ENCODE data around the gene SHC1.

Gene SHC1

DNA sequence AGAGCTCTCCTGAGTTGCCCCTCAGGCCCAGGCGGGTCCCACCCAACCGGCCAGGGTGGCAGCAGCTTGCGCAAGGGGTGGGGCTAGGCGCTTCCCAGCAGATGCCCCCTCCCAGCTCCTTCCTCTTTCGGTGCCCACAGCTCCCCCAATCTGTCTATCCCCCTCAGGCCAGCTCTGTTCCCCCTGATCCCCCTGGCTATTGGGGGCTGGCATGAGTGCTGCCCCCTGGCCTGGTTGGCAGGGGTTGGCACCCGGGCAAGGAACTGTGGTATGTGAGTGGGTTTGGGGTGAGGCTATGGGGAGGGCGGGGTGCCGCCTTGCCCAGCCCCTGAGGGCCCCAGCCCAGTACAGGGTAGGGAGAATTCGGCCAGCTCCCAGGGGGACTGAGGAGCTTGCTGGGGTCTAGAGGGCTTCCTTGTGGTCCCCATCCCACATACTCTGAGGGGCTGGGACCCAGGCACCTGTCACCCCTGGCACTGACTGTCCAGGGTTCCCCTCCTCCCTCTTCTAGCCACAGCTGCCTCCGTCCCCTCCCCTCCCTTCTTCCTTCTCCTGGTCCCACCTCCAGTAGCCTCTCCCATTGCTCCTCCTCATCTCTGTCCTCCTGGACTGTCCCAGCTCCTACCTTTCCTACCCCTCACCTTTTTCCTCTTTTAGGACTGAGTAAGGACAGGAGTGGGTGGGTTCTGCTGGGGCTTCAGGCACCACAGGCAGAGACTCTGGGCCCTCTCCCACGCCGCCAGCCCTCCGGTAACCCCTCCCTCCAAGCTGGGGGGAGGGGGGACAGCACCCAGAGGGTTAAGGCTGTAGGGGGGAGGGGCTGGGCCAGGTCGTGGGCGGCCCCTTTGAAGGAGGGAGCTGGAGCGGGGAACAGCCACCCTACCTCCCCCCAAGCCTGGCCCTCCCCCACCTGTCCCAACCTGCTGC lies 37.7 kb upstream of the SHC1 start:
- DNase-seq, result no peak

- no peak for DNase-seq
Measured at GRCh38 chr1:155007251-155007828, 36.8 kb upstream of the SHC1 start.

- DNase-seq, result no peak
Measured at GRCh38 chr1:155006601-155007101, 36.1 kb upstream of the SHC1 start.

GRCh38 chr1:155005076-155006011 lies 34.8 kb upstream of the SHC1 start:
- no peak for DNase-seq

DNA sequence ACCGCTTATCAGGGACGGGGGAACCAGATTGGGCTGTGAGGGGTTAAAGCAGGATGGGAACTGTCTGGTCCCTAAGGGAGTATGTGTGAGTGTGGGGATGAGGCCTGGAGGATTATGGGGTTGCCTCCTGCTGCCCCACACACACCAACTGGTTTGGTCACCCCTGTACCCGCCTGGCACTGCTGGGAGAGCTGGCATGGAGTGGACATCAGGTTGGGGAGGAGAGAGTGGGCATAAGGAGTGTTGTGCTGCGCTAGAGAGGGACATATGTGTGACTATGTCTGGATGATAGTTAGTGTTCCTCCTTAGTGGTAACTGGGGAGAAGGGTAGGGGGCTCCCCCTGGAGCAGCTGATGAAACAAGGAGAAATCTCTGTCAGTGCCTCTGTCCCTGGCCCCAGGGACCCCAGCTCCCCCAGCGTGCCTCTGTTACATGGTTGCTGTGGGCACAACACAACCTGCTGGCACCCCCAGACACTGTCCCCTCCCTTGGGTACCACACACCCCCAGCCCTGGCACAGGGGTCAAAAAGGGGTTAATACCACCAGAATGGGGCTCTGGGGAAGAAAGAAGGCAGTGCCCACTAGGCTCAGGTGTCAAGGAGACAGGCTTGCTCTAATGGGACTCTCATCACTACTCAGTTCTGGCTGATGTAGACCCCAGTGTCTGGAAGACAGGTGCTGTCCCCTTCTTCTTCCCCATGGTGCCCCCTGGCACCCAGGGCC lies 34.0 kb upstream of the SHC1 start:
- no peak for DNase-seq

- DNase-seq, result peak; percentile 40
Measured at GRCh38 chr1:155003766-155004351, 33.3 kb upstream of the SHC1 start.

GRCh38 chr1:155003227-155003765 lies 32.7 kb upstream of the SHC1 start:
- no peak for DNase-seq

- DNase-seq, result no peak
Measured at GRCh38 chr1:155002464-155003226, 32.1 kb upstream of the SHC1 start, which contains the start of gene ZBTB7B. ZBTB7B (plus strand) TSS chr1:155002802; CDS start chr1:155014661, 11,859 bp downstream.

- peak; percentile 99 for DNase-seq
Measured at GRCh38 chr1:155001675-155002463, 31.3 kb upstream of the SHC1 start.

GRCh38 chr1:155001425-155001674 lies 30.8 kb upstream of the SHC1 start:
- no peak for DNase-seq

- peak; percentile 86 for DNase-seq
Measured at GRCh38 chr1:155000726-155001424, 30.3 kb upstream of the SHC1 start.

DNA sequence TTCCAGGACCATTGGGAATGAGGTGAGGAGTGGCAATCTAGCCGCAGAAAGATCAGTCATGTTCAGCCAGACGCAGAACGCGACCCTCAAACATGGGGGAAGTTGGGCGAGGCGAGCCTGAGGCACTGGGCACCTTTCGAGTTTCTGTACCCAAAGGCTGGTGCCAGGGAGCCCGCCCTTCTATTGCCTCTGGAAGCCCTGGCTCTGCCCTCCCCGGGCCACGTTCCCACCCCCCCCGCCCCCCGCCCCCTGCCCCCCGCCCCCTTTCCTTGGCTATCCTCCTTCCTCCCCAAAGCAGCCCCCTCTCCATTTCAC lies 29.8 kb upstream of the SHC1 start:
- DNase-seq, result no peak

- DNase-seq, result no peak
Measured at GRCh38 chr1:154999571-155000410, 29.2 kb upstream of the SHC1 start.

GRCh38 chr1:154998818-154999570 lies 28.4 kb upstream of the SHC1 start:
- DNase-seq, result peak; percentile 75

GRCh38 chr1:154998201-154998780 lies 27.7 kb upstream of the SHC1 start:
- DNase-seq, result no peak

- no peak for DNase-seq
Measured at GRCh38 chr1:154996966-154997701, 26.6 kb upstream of the SHC1 start.

Measured in fibroblast of skin of abdomen (primary cell).